Smooth muscle cell (in vitro differentiated cells): Measurements from ENCODE around the gene PDE1C. TPM values are rescaled to one million over a fixed set of nuclear protein-coding genes. Genes with fewer than 3 reads are reported as not detected.

ENCODE experiments used
- DNase-seq: peaks from one replicate; lab custom pipeline; 2025; ENCODE audit not compliant: unreplicated experiment; lab: John Stamatoyannopoulos, UW
- H2AFZ ChIP-seq: fragments of 200-600 bp; sonication (generic); 2 replicates; pipeline ENCODE4 v1.6.0; 2016; ENCODE audit warnings: antibody characterized with exemption, low read depth, mild to moderate bottlenecking
- H3F3A ChIP-seq: fragments of 200-600 bp; sonication (generic); 2 replicates; pipeline ENCODE4 v1.6.0; 2017; ENCODE audit warnings: antibody characterized with exemption, low read depth
- H3K27ac ChIP-seq: fragments of 200-600 bp; sonication (generic); 2 replicates; pipeline ENCODE4 v1.5.1; 2016; ENCODE audit warnings: low read depth, mild to moderate bottlenecking
- H3K27me3 ChIP-seq: fragments of 200-600 bp; sonication (generic); 2 replicates; pipeline ENCODE4 v1.6.1; 2016; ENCODE audit warnings: low read depth, mild to moderate bottlenecking
- H3K36me3 ChIP-seq: fragments of 200-600 bp; sonication (generic); 2 replicates; pipeline ENCODE4 v1.5.1; 2016; ENCODE audit warnings: low read depth
- H3K4me1 ChIP-seq: fragments of 200-600 bp; sonication (generic); 2 replicates; pipeline ENCODE4 v1.5.1; 2016; ENCODE audit warnings: low read depth
- H3K4me2 ChIP-seq: fragments of 200-600 bp; sonication (generic); 2 replicates; pipeline ENCODE4 v1.6.0; 2016; ENCODE audit warnings: mild to moderate bottlenecking
- H3K4me3 ChIP-seq: fragments of 200-600 bp; sonication (generic); 2 replicates; pipeline ENCODE4 v1.5.1; 2016; ENCODE audit warnings: mild to moderate bottlenecking
- H3K79me2 ChIP-seq: fragments of 200-600 bp; sonication (generic); 2 replicates; pipeline ENCODE4 v1.6.0; 2016; ENCODE audit warnings: low read depth, mild to moderate bottlenecking
- H3K9ac ChIP-seq: fragments of 200-600 bp; sonication (generic); 2 replicates; pipeline ENCODE4 v1.6.0; 2016; ENCODE audit warnings: low read depth
- H3K9me3 ChIP-seq: fragments of 200-600 bp; sonication (generic); replicated peaks from 2 replicates; pipeline ENCODE4 v1.5.1; 2016; ENCODE audit warnings: low read depth
- H4K20me1 ChIP-seq: fragments of 200-600 bp; sonication (generic); 2 replicates; pipeline ENCODE4 v1.6.0; 2016; ENCODE audit warnings: low read depth
- WGBS: methylation state at CpG from one replicate; pipeline ENCODE4 v1.1.7; 2016; ENCODE audit warnings: low lambda C conversion rate; 5-methylcytosine and 5-hydroxymethylcytosine counted together
- polyA plus RNA-seq: library from polyadenylated mRNA; unstranded; fragments of >200 nt; fragmentation: Nextera tagmentation; extraction: Ambion mirVana; gene quantifications from 2 replicates; pipeline ENCODE4 v1.2.1, GENCODE V29; 2016
- total RNA-seq: library from RNA; depleted of rRNA; stranded (reverse); fragments of >200 nt; gene quantifications from 2 replicates; pipeline ENCODE4 v1.2.3, GENCODE V29; 2014
- TF ChIP-seq, protein P1 (sequence below): fragments of 200-600 bp; sonication (generic); IDR thresholded peaks from 2 replicates; pipeline ENCODE4 v1.5.1; 2017; ENCODE audit warnings: borderline replicate concordance, mild to moderate bottlenecking, antibody characterized with exemption; ENCODE audit not compliant: insufficient read depth, poor library complexity, severe bottlenecking

PDE1C gene
- total and polyA plus RNA-seq, 2 experiments from 2014 or later = 1.2 to 6.9 TPM

DNA sequence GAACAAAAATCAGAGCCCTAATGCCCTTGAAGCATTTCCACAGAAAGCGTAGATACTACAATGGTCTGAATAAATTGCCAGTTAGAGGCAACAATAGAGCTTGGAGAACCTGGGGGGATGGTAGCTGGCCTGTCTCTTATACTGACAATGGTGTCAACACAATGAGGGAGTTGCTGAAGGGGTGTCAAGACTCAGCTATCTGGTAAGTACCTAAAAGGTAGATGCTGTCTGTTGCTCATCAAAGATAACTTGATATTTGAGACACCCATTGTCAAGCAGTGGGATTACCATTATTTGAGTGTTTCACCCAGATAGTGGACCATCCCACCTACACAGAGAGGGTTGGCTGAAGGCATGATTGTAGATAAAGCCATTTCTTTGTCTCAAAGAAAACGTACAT lies 72.8 kb downstream of the PDE1C start:
- H2AFZ ChIP-seq = no peak overlapping the region
- WGBS = 80% methylated on average over 2 of the region's 2 CpGs
- TF ChIP-seq, protein P1, sequence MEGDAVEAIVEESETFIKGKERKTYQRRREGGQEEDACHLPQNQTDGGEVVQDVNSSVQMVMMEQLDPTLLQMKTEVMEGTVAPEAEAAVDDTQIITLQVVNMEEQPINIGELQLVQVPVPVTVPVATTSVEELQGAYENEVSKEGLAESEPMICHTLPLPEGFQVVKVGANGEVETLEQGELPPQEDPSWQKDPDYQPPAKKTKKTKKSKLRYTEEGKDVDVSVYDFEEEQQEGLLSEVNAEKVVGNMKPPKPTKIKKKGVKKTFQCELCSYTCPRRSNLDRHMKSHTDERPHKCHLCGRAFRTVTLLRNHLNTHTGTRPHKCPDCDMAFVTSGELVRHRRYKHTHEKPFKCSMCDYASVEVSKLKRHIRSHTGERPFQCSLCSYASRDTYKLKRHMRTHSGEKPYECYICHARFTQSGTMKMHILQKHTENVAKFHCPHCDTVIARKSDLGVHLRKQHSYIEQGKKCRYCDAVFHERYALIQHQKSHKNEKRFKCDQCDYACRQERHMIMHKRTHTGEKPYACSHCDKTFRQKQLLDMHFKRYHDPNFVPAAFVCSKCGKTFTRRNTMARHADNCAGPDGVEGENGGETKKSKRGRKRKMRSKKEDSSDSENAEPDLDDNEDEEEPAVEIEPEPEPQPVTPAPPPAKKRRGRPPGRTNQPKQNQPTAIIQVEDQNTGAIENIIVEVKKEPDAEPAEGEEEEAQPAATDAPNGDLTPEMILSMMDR = no peak
- no peak overlapping the region for H3K27ac ChIP-seq
- H3K4me2 ChIP-seq = no peak overlapping the region
- no peak overlapping the region for H3K9ac ChIP-seq
- DNase-seq = no peak
- H3K79me2 ChIP-seq = no peaks in the 10 kb centered on the region
- no peaks in the 10 kb centered on the region for H3K36me3 ChIP-seq
- H3K4me3 ChIP-seq = no peak overlapping the region
- H3K27me3 ChIP-seq = no peaks in the 10 kb centered on the region
- H3F3A ChIP-seq = no peaks in the 10 kb centered on the region
- no peaks in the 10 kb centered on the region for H3K4me1 ChIP-seq
- no peaks in the 10 kb centered on the region for H4K20me1 ChIP-seq
- H3K9me3 ChIP-seq = no peaks in the 10 kb centered on the region

DNA sequence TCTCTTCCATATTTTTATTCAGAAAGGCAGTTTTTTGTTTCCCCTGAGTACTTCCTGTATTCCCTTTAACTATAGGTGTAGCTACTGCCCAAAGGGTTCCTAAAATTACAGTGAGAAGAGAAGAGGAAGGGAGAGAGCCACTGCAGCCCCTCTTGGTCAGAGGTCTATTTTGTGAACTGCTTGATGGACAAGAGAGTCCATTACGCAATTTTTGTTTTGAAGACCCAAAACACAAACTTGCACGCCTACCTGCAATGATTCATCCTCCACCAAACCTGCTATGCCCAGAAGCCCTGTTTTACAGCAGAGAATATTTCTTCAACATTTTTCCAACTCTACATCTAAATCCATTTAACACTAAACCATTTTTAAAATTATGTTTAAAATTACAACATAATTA lies 75.1 kb downstream of the PDE1C start:
- Histone ChIP-seq H3K4me2 (no peak overlapping the region), H3K9ac (no peak overlapping the region), H3K36me3 (no peaks in the 10 kb centered on the region), H2AFZ (no peak overlapping the region), H3K4me1 (no peaks in the 10 kb centered on the region), H3K4me3 (no peak overlapping the region), H3K9me3 (no peaks in the 10 kb centered on the region), H3K27me3 (no peaks in the 10 kb centered on the region), H3K27ac (no peak overlapping the region), H3K79me2 (no peaks in the 10 kb centered on the region), H4K20me1 (no peaks in the 10 kb centered on the region), H3F3A (no peaks in the 10 kb centered on the region)
- DNase-seq = no peak
- TF ChIP-seq, protein P1 = no peak
- 95% methylated on average over 2 of the region's 2 CpGs for WGBS

DNA sequence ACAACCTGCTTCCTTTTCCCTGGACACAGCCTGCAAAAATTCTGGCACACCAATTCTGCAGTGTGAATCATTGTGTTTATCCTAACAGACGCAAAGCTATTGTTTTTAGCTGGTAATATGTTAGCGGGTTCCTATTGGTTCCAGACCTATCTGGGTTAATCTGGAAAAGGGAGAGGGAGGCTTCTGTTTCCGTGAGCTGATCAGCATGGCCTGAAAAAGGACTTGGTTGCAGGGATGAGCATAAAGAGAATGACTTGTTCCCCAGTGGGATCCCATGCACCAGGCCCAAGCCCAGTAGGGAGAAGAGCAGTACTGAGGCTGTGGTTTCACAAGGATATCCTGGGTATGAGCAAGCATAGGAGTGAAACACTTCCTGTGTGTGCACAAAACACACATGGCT lies 78.4 kb downstream of the PDE1C start:
- no peaks in the 10 kb centered on the region for H3K79me2 ChIP-seq
- H4K20me1 ChIP-seq = no peaks in the 10 kb centered on the region
- no peak overlapping the region for H3K4me3 ChIP-seq
- TF ChIP-seq, protein P1 = no peak
- H3K27me3 ChIP-seq = no peaks in the 10 kb centered on the region
- H3K4me1 ChIP-seq = no peaks in the 10 kb centered on the region
- no peaks in the 10 kb centered on the region for H3F3A ChIP-seq
- no peaks in the 10 kb centered on the region for H3K9me3 ChIP-seq
- 77% methylated on average over 3 of the region's 3 CpGs for WGBS
- DNase-seq = no peak
- no peaks in the 10 kb centered on the region for H3K36me3 ChIP-seq
- H3K4me2 ChIP-seq = no peak overlapping the region
- no peak overlapping the region for H3K27ac ChIP-seq
- no peak overlapping the region for H3K9ac ChIP-seq
- no peak overlapping the region for H2AFZ ChIP-seq

DNA sequence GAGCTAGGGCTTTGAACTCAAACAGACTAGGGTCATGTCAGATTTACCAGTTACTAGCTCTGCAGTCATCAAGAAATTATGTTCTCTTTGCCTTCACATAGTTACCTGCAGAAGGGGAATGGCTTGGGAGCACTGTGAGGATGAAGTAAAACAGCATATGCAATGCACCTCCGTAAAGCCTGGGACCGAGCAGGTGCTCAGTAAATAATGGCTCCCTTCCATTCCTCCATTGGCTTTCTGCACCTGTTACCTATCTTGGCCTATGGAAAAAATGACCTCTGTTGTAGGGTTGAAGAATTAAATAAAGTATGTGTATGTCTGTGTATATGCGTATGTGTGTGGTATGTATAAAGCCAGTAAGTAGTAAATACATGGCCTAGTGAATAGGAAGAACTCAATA lies 78.8 kb downstream of the PDE1C start:
- Histone ChIP-seq H3K4me3 (no peak overlapping the region), H3K4me1 (no peaks in the 10 kb centered on the region), H3K9me3 (no peaks in the 10 kb centered on the region), H3F3A (no peaks in the 10 kb centered on the region), H3K36me3 (no peaks in the 10 kb centered on the region), H4K20me1 (no peaks in the 10 kb centered on the region), H3K79me2 (no peaks in the 10 kb centered on the region), H3K27ac (no peak overlapping the region), H3K9ac (no peak overlapping the region), H3K4me2 (no peak overlapping the region), H3K27me3 (no peaks in the 10 kb centered on the region), H2AFZ (no peak overlapping the region)
- no peak for DNase-seq
- WGBS = 93% methylated on average over 3 of the region's 3 CpGs
- TF ChIP-seq, protein P1 = no peak
